HEK293 (cell line): ENCODE data around the gene ARMH4.
A peak's percentile ranks its signal among the peaks of the same experiment; 100 is the strongest.

ENCODE experiments used
- CTCF ChIA-PET: fragments of 350-600 bp; formaldehyde crosslinking; extraction: SDS; loops from one replicate; lab custom pipeline; 2021; ENCODE audit warnings: antibody characterized with exemption; lab: Yijun Ruan, JAX
- POLR2A ChIA-PET: fragments of 300-600 bp; formaldehyde crosslinking; extraction: SDS; loops from one replicate; lab custom pipeline; 2020; ENCODE audit warnings: antibody characterized with exemption, inconsistent platforms; lab: Yijun Ruan, JAX
- H3K27ac ChIP-seq: fragments of 200-500 bp; sonication (Bioruptor generic); 2 replicates; pipeline ENCODE4 v1.5.1; 2014; ENCODE audit warnings: low read depth, low read length, control low read depth, inconsistent platforms; ENCODE audit errors: extremely low read depth
- H3K36me3 ChIP-seq, 2 experiments: fragments of 200-500 bp in 1 of 2; sonication (Bioruptor generic) in 1 of 2; 1 replicate in 1 of 2; 2 replicates in 1 of 2; pipeline ENCODE4 v1.5.1; 2014 to 2017; ENCODE audit warnings: inconsistent platforms in 2 of 2, low read length in 2 of 2; ENCODE audit not compliant: control insufficient read depth in 2 of 2, insufficient read depth in 1 of 2
- H3K4me1 ChIP-seq: fragments of 200-500 bp; sonication (Bioruptor generic); 2 replicates; pipeline ENCODE4 v1.5.1; 2014; ENCODE audit warnings: mild to moderate bottlenecking, low read length, inconsistent platforms; ENCODE audit not compliant: control insufficient read depth, insufficient read depth
- H3K4me3 ChIP-seq: 2 replicates; pipeline ENCODE4 v1.5.1; 2011; ENCODE audit warnings: low read depth, mild to moderate bottlenecking, control low read depth, low read length, moderate library complexity
- H3K9me3 ChIP-seq: fragments of 200-500 bp; sonication (Bioruptor generic); 2 replicates; pipeline ENCODE4 v1.5.1; 2014; ENCODE audit warnings: low read depth, low read length, inconsistent platforms; ENCODE audit not compliant: control insufficient read depth, insufficient read depth
- HIC1 ChIP-seq: fragments of 450-650 bp; formaldehyde crosslinking; IDR thresholded peaks from 2 replicates; pipeline ENCODE4 v1.5.1; 2016; ENCODE audit warnings: missing biosample characterization, missing genetic modification characterization
- PRDM10 ChIP-seq: fragments of 450-650 bp; formaldehyde crosslinking; IDR thresholded peaks from 2 replicates; pipeline ENCODE4 v1.5.1; 2016; ENCODE audit warnings: missing biosample characterization, missing genetic modification characterization
- REPIN1 ChIP-seq: fragments of 450-650 bp; formaldehyde crosslinking; IDR thresholded peaks from 2 replicates; pipeline ENCODE4 v1.5.1; 2017; ENCODE audit warnings: missing biosample characterization, missing genetic modification characterization, low read depth
- TSHZ1 ChIP-seq: fragments of 450-650 bp; formaldehyde crosslinking; IDR thresholded peaks from 2 replicates; pipeline ENCODE4 v1.5.1; 2016; ENCODE audit warnings: missing biosample characterization, missing genetic modification characterization, borderline replicate concordance
- ZBTB17 ChIP-seq: fragments of 450-650 bp; formaldehyde crosslinking; IDR thresholded peaks from 2 replicates; pipeline ENCODE4 v1.5.1; 2016; ENCODE audit warnings: missing biosample characterization, missing genetic modification characterization
- ZBTB26 ChIP-seq: fragments of 450-650 bp; formaldehyde crosslinking; optimal IDR thresholded peaks from 2 replicates; pipeline ENCODE3; 2016; ENCODE audit warnings: missing biosample characterization, mild to moderate bottlenecking, missing genetic modification characterization
- ZBTB8A ChIP-seq: fragments of 450-650 bp; formaldehyde crosslinking; IDR thresholded peaks from 2 replicates; pipeline ENCODE4 v1.5.1; 2016; ENCODE audit warnings: missing biosample characterization, missing genetic modification characterization
- ZNF211 ChIP-seq: fragments of 450-650 bp; formaldehyde crosslinking; IDR thresholded peaks from 2 replicates; pipeline ENCODE4 v1.5.1; 2016; ENCODE audit warnings: low read depth, missing biosample characterization, missing genetic modification characterization
- ZNF335 ChIP-seq: fragments of 450-650 bp; formaldehyde crosslinking; conservative IDR thresholded peaks from 2 replicates; pipeline ENCODE4 v1.5.1; 2016; ENCODE audit warnings: missing biosample characterization, missing genetic modification characterization
- ZNF571 ChIP-seq: fragments of 450-650 bp; formaldehyde crosslinking; IDR thresholded peaks from 2 replicates; pipeline ENCODE4 v1.5.0; 2017; ENCODE audit warnings: missing biosample characterization, missing genetic modification characterization
- ZNF600 ChIP-seq: fragments of 450-650 bp; formaldehyde crosslinking; IDR thresholded peaks from 2 replicates; pipeline ENCODE4 v1.5.1; 2016; ENCODE audit warnings: missing biosample characterization, missing genetic modification characterization
- ZSCAN5A ChIP-seq: fragments of 450-650 bp; formaldehyde crosslinking; IDR thresholded peaks from 2 replicates; pipeline ENCODE4 v1.5.1; 2016; ENCODE audit warnings: missing biosample characterization, missing genetic modification characterization

Gene ARMH4

GRCh38 chr14:58151133-58152013 is 640 bp downstream of the ARMH4 start:
- CTCF ChIA-PET: interaction anchor here (0.6 to 1.1 kb wide), 2 partner anchors 63 to 296 kb away, joined by 3 to 4 read pairs; no protein-coding TSS in a partner anchor
- H3K36me3 ChIP-seq: no peaks in the 10 kb centered on the region
- no peaks in the 10 kb centered on the region for H3K4me1 ChIP-seq
- no peaks in the 10 kb centered on the region for H3K9me3 ChIP-seq
- TF ChIP-seq ZNF335: peak; percentile 28
- TF ChIP-seq HIC1 (tag by site-specific recombination): no peak
- no peak for TF ChIP-seq ZNF211 (tag by site-specific recombination)
- no peak for TF ChIP-seq REPIN1 (tag by site-specific recombination)
- TF ChIP-seq ZNF600 (tag by site-specific recombination): peak; percentile 50
- peak; percentile 64 for TF ChIP-seq ZBTB17 (tag by site-specific recombination)
- TF ChIP-seq ZBTB8A (tag by site-specific recombination): peak; percentile 71; the same call in 1 of the 2 replicates
- TF ChIP-seq ZSCAN5A (tag by site-specific recombination): no peak
- TF ChIP-seq TSHZ1 (tag by site-specific recombination): no peak
- peak; percentile 58; the same call in 1 of the 2 replicates for TF ChIP-seq PRDM10 (tag by site-specific recombination)
- no peak for TF ChIP-seq ZNF571 (tag by site-specific recombination)
- TF ChIP-seq ZBTB26 (tag by site-specific recombination): peak; percentile 88
- peak overlapping the region; percentile 92 for H3K4me3 ChIP-seq
- POLR2A ChIA-PET: interaction anchor here (0.5 to 1.3 kb wide), 2 partner anchors 84 to 93 kb away, joined by 6 to 9 read pairs; partner anchors contain the start of gene PSMA3
- peak overlapping the region; percentile 50; the same call in 1 of the 2 replicates for H3K27ac ChIP-seq
